ENCODE measurements around the gene PCDH19.

PCDH19 gene

GRCh38 chrX:100299559-100299958 lies 110.5 kb downstream of the PCDH19 start:
- no peaks in the 10 kb centered on the region for H3K27me3 ChIP-seq (ENCODE audit: insufficient read depth, poor library complexity, severe bottlenecking)
- DNase-seq (ENCODE audit: low read depth in 1 of 2, low spot score in 1 of 2) = no peak
- no peak overlapping the region for H3K4me3 ChIP-seq (replicated peaks; ENCODE audit: insufficient read depth, low read length)
- no peak overlapping the region for H3K27ac ChIP-seq (replicated peaks)
- TF ChIP-seq POLR2AphosphoS5 (IDR thresholded peaks at IDR 0.05; ENCODE audit: low read depth) (no peak), REST (IDR thresholded peaks at IDR 0.05; ENCODE audit: insufficient replicate concordance, low read depth) (no peak), SPI1 (IDR thresholded peaks at IDR 0.05; ENCODE audit: borderline replicate concordance, low read depth) (no peak), GABPA (IDR thresholded peaks at IDR 0.05; ENCODE audit: low read depth) (no peak)

- no peak for TF ChIP-seq REST (IDR thresholded peaks at IDR 0.05; ENCODE audit: insufficient replicate concordance, low read depth)
- no peak for TF ChIP-seq SPI1 (IDR thresholded peaks at IDR 0.05; ENCODE audit: borderline replicate concordance, low read depth)
- TF ChIP-seq POLR2AphosphoS5 (IDR thresholded peaks at IDR 0.05; ENCODE audit: low read depth) = no peak
- TF ChIP-seq CTCF (IDR thresholded peaks at IDR 0.05; ENCODE audit: insufficient read depth, low read length) = no peak
- no peak for DNase-seq (ENCODE audit: low read depth in 1 of 2, low spot score in 1 of 2)
- no peaks in the 10 kb centered on the region for H3K27me3 ChIP-seq (ENCODE audit: insufficient read depth, poor library complexity, severe bottlenecking)
- no peak overlapping the region for H3K4me3 ChIP-seq (replicated peaks; ENCODE audit: insufficient read depth, low read length)
- H3K27ac ChIP-seq (replicated peaks) = no peak overlapping the region
Observed at GRCh38 chrX:100297728-100298127, 112.3 kb downstream of the PCDH19 start.

GRCh38 chrX:100296183-100296753 lies 113.8 kb downstream of the PCDH19 start:
- Histone ChIP-seq H3K4me3 (replicated peaks; ENCODE audit: insufficient read depth, low read length) (no peak overlapping the region), H3K27me3 (ENCODE audit: insufficient read depth, poor library complexity, severe bottlenecking) (no peaks in the 10 kb centered on the region), H3K27ac (replicated peaks) (no peak overlapping the region)
- no peak for DNase-seq (ENCODE audit: low read depth in 1 of 2, low spot score in 1 of 2)
- TF ChIP-seq REST (IDR thresholded peaks at IDR 0.05; ENCODE audit: insufficient replicate concordance, low read depth) (no peak), GABPA (IDR thresholded peaks at IDR 0.05; ENCODE audit: low read depth) (no peak), POLR2AphosphoS5 (IDR thresholded peaks at IDR 0.05; ENCODE audit: low read depth) (no peak), SPI1 (IDR thresholded peaks at IDR 0.05; ENCODE audit: borderline replicate concordance, low read depth) (no peak), CTCF (IDR thresholded peaks at IDR 0.05; ENCODE audit: insufficient read depth, low read length) (no peak)
